WTC11 (cell line): Measurements from ENCODE around the gene VEGFC. TPM values are rescaled to one million over a fixed set of nuclear protein-coding genes. Genes with fewer than 3 reads are reported as not detected.

Experiments
- ATAC-seq: fragments of 200-7000 bp; cut with Tn5 transposase; 2 replicates; pipeline ENCODE4 v1.10.0; 2021; ENCODE audit warnings: mild to moderate bottlenecking, moderate library complexity
- CTCF ChIA-PET: fragments of 300-600 bp; sonication (Branson Sonifier 250); formaldehyde crosslinking; loops from one replicate; lab custom pipeline; 2021; ENCODE audit warnings: antibody characterized with exemption; lab: Charles Lee
- POLR2A ChIA-PET: fragments of 350-600 bp; sonication (Branson Sonifier 250); formaldehyde crosslinking; loops from one replicate; lab custom pipeline; 2021; ENCODE audit warnings: antibody characterized with exemption; lab: Charles Lee
- DNase-seq: peaks from one replicate; pipeline ENCODE4 v3.0.0; 2021; ENCODE audit warnings: low spot score
- H3K27ac Mint-ChIP-seq: 2 replicates; pipeline ENCODE4 v1.8.0; 2021; ENCODE audit warnings: mixed read lengths
- H3K27me3 Mint-ChIP-seq: 2 replicates; pipeline ENCODE4 v1.8.0; 2021; ENCODE audit warnings: low read depth, mild to moderate bottlenecking, moderate library complexity, mixed read lengths
- H3K36me3 Mint-ChIP-seq: 2 replicates; pipeline ENCODE4 v1.8.0; 2021; ENCODE audit warnings: mixed read lengths
- H3K4me1 Mint-ChIP-seq: 2 replicates; pipeline ENCODE4 v1.8.0; 2022; ENCODE audit warnings: mixed read lengths
- H3K4me3 Mint-ChIP-seq: 2 replicates; pipeline ENCODE4 v1.8.0; 2021; ENCODE audit warnings: mild to moderate bottlenecking, moderate library complexity, mixed read lengths
- H3K9me3 Mint-ChIP-seq: 2 replicates; pipeline ENCODE4 v1.8.0; 2021; ENCODE audit warnings: mixed read lengths
- EMX1 ChIP-seq: fragments of 250-450 bp; sonication (Bioruptor Pico); IDR thresholded peaks from 2 replicates; pipeline ENCODE4 v1.8.0; 2021; ENCODE audit warnings: mild to moderate bottlenecking
- SP1 ChIP-seq: sonication (generic); formaldehyde crosslinking; conservative IDR thresholded peaks from 2 replicates; pipeline ENCODE4 v1.8.1; 2022; ENCODE audit warnings: missing genetic modification reagents
- TP53 ChIP-seq: sonication (generic); formaldehyde crosslinking; IDR thresholded peaks from 2 replicates; pipeline ENCODE4 v1.8.1; 2023; ENCODE audit warnings: mild to moderate bottlenecking, missing genetic modification reagents
- ZBTB21 ChIP-seq: sonication (generic); formaldehyde crosslinking; IDR thresholded peaks from 2 replicates; pipeline ENCODE4 v1.8.1; 2023; ENCODE audit warnings: mild to moderate bottlenecking, missing genetic modification reagents, borderline replicate concordance
- ZNF121 ChIP-seq: sonication (generic); formaldehyde crosslinking; IDR thresholded peaks from 2 replicates; pipeline ENCODE4 v1.8.0; 2023; ENCODE audit warnings: missing genetic modification reagents
- ZNF138 ChIP-seq: sonication (generic); formaldehyde crosslinking; conservative IDR thresholded peaks from 2 replicates; pipeline ENCODE4 v1.8.1; 2022; ENCODE audit warnings: mild to moderate bottlenecking, moderate library complexity, missing genetic modification reagents
- ZNF232 ChIP-seq: sonication (generic); formaldehyde crosslinking; IDR thresholded peaks from 2 replicates; pipeline ENCODE4 v1.8.0; 2022; ENCODE audit warnings: mild to moderate bottlenecking, missing genetic modification reagents
- ZNF263 ChIP-seq: sonication (generic); formaldehyde crosslinking; IDR thresholded peaks from 2 replicates; pipeline ENCODE4 v1.8.1; 2022; ENCODE audit warnings: low read depth, mild to moderate bottlenecking, moderate library complexity, missing genetic modification reagents
- total RNA-seq: library from RNA; stranded (reverse); gene quantifications from 3 replicates; pipeline ENCODE4 v1.2.3, GENCODE V29; 2021
- TF ChIP-seq, protein P1 (sequence below): sonication (generic); formaldehyde crosslinking; IDR thresholded peaks from 2 replicates; pipeline ENCODE4 v1.8.0; 2022; ENCODE audit warnings: mild to moderate bottlenecking, missing genetic modification reagents
- TF ChIP-seq, protein P2 (sequence below): sonication (generic); formaldehyde crosslinking; IDR thresholded peaks from 2 replicates; pipeline ENCODE4 v1.8.0; 2022; ENCODE audit warnings: mild to moderate bottlenecking, missing genetic modification reagents
- TF ChIP-seq, protein P3 (sequence below): fragments of 250-450 bp; sonication (Bioruptor Pico); IDR thresholded peaks from 2 replicates; pipeline ENCODE4 v1.9.0; 2021; ENCODE audit warnings: mild to moderate bottlenecking
- TF ChIP-seq, protein P4 (sequence below): sonication (generic); formaldehyde crosslinking; IDR thresholded peaks from 2 replicates; pipeline ENCODE4 v1.8.0; 2022; ENCODE audit warnings: mild to moderate bottlenecking, missing genetic modification reagents
- TF ChIP-seq, protein P5 (sequence below): fragments of 250-450 bp; sonication (Bioruptor Pico); IDR thresholded peaks from 2 replicates; pipeline ENCODE4 v1.9.0; 2021; ENCODE audit warnings: mild to moderate bottlenecking
- TF ChIP-seq, protein P6 (sequence below): sonication (generic); formaldehyde crosslinking; IDR thresholded peaks from 2 replicates; pipeline ENCODE4 v1.8.0; 2023; ENCODE audit warnings: missing genetic modification reagents, mild to moderate bottlenecking, borderline replicate concordance
- TF ChIP-seq, protein P7 (sequence below): sonication (generic); formaldehyde crosslinking; IDR thresholded peaks from 2 replicates; pipeline ENCODE4 v1.8.1; 2022; ENCODE audit warnings: low read depth, mild to moderate bottlenecking, moderate library complexity, missing genetic modification reagents, borderline replicate concordance
- TF ChIP-seq, protein P8 (sequence below): sonication (generic); formaldehyde crosslinking; IDR thresholded peaks from 2 replicates; pipeline ENCODE4 v1.8.1; 2022; ENCODE audit warnings: mild to moderate bottlenecking, moderate library complexity, missing genetic modification reagents
- TF ChIP-seq, protein P9 (sequence below): sonication (generic); formaldehyde crosslinking; IDR thresholded peaks from 2 replicates; pipeline ENCODE4 v1.8.1; 2023; ENCODE audit warnings: mild to moderate bottlenecking, missing genetic modification reagents, moderate library complexity

VEGFC gene
- total RNA-seq, 1 experiment from 2014 or later: 0.61 TPM

DNA sequence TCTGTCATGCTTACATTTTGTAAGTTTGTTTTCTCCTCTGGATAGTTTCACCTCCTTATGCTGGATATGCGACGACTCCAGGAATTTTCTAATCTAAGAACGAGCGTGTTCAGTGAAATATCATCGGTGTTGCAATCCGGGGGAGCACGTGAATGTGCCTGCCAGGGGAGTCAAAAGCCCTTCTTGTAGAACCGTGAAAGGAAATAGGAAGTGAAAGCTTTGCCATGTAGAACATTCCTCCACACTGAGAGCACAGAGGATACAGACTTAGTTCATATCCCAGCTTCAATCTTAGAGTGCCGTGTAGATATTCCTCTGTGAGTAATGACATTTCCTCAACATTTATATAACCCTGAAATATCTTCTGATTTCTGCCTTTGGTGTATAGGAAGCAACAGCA, 121.2 kb downstream of the VEGFC start (continued):
- TF ChIP-seq, protein P1, sequence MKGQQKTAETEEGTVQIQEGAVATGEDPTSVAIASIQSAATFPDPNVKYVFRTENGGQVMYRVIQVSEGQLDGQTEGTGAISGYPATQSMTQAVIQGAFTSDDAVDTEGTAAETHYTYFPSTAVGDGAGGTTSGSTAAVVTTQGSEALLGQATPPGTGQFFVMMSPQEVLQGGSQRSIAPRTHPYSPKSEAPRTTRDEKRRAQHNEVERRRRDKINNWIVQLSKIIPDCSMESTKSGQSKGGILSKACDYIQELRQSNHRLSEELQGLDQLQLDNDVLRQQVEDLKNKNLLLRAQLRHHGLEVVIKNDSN (CRISPR knock-in tag): no peak
- TF ChIP-seq TP53 (CRISPR knock-in tag) (no peak), ZNF121 (CRISPR knock-in tag) (no peak)

DNA sequence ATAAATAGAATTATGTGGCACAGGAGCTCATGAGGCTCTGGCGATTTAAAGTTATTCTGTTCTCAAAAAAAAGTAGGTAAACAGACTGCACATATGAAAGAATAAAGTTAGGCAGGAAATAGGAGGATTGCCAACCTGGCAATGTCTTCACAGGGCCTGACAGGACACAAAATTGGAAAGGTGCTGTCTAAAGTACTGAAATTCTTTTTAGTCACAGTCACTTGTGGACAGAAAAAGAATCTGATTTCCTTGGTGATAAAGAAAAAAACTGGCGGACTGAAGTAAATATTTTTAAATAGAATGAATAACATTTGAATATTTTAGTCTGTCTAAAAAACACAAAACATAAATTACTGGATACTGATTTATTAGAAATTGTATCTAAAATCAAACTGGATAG, 124.4 kb downstream of the VEGFC start:
- H3K27me3 Mint-ChIP-seq: no peaks in the 10 kb centered on the region
- H3K9me3 Mint-ChIP-seq: peaks cover 6% of the 10 kb centered on the region
- POLR2A ChIA-PET: no interaction called here
- TF ChIP-seq, protein P2, sequence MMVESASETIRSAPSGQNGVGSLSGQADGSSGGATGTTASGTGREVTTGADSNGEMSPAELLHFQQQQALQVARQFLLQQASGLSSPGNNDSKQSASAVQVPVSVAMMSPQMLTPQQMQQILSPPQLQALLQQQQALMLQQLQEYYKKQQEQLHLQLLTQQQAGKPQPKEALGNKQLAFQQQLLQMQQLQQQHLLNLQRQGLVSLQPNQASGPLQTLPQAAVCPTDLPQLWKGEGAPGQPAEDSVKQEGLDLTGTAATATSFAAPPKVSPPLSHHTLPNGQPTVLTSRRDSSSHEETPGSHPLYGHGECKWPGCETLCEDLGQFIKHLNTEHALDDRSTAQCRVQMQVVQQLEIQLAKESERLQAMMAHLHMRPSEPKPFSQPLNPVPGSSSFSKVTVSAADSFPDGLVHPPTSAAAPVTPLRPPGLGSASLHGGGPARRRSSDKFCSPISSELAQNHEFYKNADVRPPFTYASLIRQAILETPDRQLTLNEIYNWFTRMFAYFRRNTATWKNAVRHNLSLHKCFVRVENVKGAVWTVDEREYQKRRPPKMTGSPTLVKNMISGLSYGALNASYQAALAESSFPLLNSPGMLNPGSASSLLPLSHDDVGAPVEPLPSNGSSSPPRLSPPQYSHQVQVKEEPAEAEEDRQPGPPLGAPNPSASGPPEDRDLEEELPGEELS (CRISPR knock-in tag): no peak
- no peak for TF ChIP-seq ZNF138 (CRISPR knock-in tag)
- TF ChIP-seq SP1: no peak
- TF ChIP-seq, protein P1 (CRISPR knock-in tag): no peak
- TF ChIP-seq, protein P3, sequence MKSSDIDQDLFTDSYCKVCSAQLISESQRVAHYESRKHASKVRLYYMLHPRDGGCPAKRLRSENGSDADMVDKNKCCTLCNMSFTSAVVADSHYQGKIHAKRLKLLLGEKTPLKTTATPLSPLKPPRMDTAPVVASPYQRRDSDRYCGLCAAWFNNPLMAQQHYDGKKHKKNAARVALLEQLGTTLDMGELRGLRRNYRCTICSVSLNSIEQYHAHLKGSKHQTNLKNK (CRISPR knock-in tag): no peak
- TF ChIP-seq, protein P4, sequence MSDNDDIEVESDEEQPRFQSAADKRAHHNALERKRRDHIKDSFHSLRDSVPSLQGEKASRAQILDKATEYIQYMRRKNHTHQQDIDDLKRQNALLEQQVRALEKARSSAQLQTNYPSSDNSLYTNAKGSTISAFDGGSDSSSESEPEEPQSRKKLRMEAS (CRISPR knock-in tag): no peak
- TF ChIP-seq, protein P5, sequence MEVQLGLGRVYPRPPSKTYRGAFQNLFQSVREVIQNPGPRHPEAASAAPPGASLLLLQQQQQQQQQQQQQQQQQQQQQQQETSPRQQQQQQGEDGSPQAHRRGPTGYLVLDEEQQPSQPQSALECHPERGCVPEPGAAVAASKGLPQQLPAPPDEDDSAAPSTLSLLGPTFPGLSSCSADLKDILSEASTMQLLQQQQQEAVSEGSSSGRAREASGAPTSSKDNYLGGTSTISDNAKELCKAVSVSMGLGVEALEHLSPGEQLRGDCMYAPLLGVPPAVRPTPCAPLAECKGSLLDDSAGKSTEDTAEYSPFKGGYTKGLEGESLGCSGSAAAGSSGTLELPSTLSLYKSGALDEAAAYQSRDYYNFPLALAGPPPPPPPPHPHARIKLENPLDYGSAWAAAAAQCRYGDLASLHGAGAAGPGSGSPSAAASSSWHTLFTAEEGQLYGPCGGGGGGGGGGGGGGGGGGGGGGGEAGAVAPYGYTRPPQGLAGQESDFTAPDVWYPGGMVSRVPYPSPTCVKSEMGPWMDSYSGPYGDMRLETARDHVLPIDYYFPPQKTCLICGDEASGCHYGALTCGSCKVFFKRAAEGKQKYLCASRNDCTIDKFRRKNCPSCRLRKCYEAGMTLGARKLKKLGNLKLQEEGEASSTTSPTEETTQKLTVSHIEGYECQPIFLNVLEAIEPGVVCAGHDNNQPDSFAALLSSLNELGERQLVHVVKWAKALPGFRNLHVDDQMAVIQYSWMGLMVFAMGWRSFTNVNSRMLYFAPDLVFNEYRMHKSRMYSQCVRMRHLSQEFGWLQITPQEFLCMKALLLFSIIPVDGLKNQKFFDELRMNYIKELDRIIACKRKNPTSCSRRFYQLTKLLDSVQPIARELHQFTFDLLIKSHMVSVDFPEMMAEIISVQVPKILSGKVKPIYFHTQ (CRISPR knock-in tag): no peak
- TF ChIP-seq, protein P6, sequence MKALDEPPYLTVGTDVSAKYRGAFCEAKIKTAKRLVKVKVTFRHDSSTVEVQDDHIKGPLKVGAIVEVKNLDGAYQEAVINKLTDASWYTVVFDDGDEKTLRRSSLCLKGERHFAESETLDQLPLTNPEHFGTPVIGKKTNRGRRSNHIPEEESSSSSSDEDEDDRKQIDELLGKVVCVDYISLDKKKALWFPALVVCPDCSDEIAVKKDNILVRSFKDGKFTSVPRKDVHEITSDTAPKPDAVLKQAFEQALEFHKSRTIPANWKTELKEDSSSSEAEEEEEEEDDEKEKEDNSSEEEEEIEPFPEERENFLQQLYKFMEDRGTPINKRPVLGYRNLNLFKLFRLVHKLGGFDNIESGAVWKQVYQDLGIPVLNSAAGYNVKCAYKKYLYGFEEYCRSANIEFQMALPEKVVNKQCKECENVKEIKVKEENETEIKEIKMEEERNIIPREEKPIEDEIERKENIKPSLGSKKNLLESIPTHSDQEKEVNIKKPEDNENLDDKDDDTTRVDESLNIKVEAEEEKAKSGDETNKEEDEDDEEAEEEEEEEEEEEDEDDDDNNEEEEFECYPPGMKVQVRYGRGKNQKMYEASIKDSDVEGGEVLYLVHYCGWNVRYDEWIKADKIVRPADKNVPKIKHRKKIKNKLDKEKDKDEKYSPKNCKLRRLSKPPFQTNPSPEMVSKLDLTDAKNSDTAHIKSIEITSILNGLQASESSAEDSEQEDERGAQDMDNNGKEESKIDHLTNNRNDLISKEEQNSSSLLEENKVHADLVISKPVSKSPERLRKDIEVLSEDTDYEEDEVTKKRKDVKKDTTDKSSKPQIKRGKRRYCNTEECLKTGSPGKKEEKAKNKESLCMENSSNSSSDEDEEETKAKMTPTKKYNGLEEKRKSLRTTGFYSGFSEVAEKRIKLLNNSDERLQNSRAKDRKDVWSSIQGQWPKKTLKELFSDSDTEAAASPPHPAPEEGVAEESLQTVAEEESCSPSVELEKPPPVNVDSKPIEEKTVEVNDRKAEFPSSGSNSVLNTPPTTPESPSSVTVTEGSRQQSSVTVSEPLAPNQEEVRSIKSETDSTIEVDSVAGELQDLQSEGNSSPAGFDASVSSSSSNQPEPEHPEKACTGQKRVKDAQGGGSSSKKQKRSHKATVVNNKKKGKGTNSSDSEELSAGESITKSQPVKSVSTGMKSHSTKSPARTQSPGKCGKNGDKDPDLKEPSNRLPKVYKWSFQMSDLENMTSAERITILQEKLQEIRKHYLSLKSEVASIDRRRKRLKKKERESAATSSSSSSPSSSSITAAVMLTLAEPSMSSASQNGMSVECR (CRISPR knock-in tag): no peak
- TF ChIP-seq, protein P7, sequence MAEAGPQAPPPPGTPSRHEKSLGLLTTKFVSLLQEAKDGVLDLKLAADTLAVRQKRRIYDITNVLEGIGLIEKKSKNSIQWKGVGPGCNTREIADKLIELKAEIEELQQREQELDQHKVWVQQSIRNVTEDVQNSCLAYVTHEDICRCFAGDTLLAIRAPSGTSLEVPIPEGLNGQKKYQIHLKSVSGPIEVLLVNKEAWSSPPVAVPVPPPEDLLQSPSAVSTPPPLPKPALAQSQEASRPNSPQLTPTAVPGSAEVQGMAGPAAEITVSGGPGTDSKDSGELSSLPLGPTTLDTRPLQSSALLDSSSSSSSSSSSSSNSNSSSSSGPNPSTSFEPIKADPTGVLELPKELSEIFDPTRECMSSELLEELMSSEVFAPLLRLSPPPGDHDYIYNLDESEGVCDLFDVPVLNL (CRISPR knock-in tag): no peak
- TF ChIP-seq, protein P8, sequence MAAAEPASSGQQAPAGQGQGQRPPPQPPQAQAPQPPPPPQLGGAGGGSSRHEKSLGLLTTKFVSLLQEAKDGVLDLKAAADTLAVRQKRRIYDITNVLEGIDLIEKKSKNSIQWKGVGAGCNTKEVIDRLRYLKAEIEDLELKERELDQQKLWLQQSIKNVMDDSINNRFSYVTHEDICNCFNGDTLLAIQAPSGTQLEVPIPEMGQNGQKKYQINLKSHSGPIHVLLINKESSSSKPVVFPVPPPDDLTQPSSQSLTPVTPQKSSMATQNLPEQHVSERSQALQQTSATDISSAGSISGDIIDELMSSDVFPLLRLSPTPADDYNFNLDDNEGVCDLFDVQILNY (CRISPR knock-in tag): no peak
- TF ChIP-seq ZNF232 (CRISPR knock-in tag): no peak
- TF ChIP-seq, protein P9, sequence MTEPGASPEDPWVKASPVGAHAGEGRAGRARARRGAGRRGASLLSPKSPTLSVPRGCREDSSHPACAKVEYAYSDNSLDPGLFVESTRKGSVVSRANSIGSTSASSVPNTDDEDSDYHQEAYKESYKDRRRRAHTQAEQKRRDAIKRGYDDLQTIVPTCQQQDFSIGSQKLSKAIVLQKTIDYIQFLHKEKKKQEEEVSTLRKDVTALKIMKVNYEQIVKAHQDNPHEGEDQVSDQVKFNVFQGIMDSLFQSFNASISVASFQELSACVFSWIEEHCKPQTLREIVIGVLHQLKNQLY: no peak
- no peak for TF ChIP-seq ZNF263 (CRISPR knock-in tag)
- TF ChIP-seq EMX1 (CRISPR knock-in tag): no peak
- no peak for TF ChIP-seq ZBTB21
- H3K36me3 Mint-ChIP-seq: no peaks in the 10 kb centered on the region
- H3K27ac Mint-ChIP-seq: no peak overlapping the region
- no peak overlapping the region for H3K4me3 Mint-ChIP-seq
- no peaks in the 10 kb centered on the region for H3K4me1 Mint-ChIP-seq
- ATAC-seq: no peak
- CTCF ChIA-PET: interaction anchor here (0.6 kb wide), 1 partner anchor 47 kb away, joined by 3 read pairs; no protein-coding TSS in a partner anchor
- no peak for DNase-seq
